GM12864 (cell line): ENCODE results near the gene RNASET2.

Experiments used
- DNase-seq: peaks from one replicate; pipeline ENCODE4 v3.0.0-alpha.2; 2011; ENCODE audit warnings: low read depth
- H3K4me3 ChIP-seq: 2 replicates; pipeline ENCODE4 v1.5.1; 2011; ENCODE audit warnings: mild to moderate bottlenecking, low read depth, low read length, control low read depth
- CTCF ChIP-seq: IDR thresholded peaks from 2 replicates; pipeline ENCODE4 v1.5.1; 2011; ENCODE audit warnings: low read depth, mild to moderate bottlenecking, moderate library complexity, low read length, control low read depth, inconsistent platforms; ENCODE audit errors: missing control alignments

Gene RNASET2

GRCh38 chr6:166905505-166906134 lies 50.7 kb downstream of the RNASET2 start:
- DNase-seq = no peak
- TF ChIP-seq CTCF = no peak
- no peak overlapping the region for H3K4me3 ChIP-seq

- no peak for DNase-seq
- H3K4me3 ChIP-seq = no peak overlapping the region
- no peak for TF ChIP-seq CTCF
These were observed 51.3 kb downstream of the RNASET2 start for GRCh38 chr6:166905013-166905412.

GRCh38 chr6:166904101-166904746 lies 52.1 kb downstream of the RNASET2 start:
- no peak for TF ChIP-seq CTCF
- H3K4me3 ChIP-seq = no peak overlapping the region
- DNase-seq = no peak

GRCh38 chr6:166903500-166903899 lies 52.9 kb downstream of the RNASET2 start:
- no peak for DNase-seq
- no peak for TF ChIP-seq CTCF
- H3K4me3 ChIP-seq = no peak overlapping the region

GRCh38 chr6:166903027-166903426 lies 53.3 kb downstream of the RNASET2 start:
- DNase-seq = no peak
- no peak for TF ChIP-seq CTCF

GRCh38 chr6:166902211-166902755 lies 54.1 kb downstream of the RNASET2 start:
- no peak for TF ChIP-seq CTCF
- H3K4me3 ChIP-seq = no peak overlapping the region
- DNase-seq = no peak

More at GRCh38 chr6:166903027-166903426, 53.3 kb downstream of the RNASET2 start:
- H3K4me3 ChIP-seq = no peak overlapping the region
